HepG2 (cell line): ENCODE data around the gene ABCC10. TPM values are rescaled to one million over a fixed set of nuclear protein-coding genes. Genes with fewer than 3 reads are reported as not detected.
A peak's percentile ranks its signal among the peaks of the same experiment; 100 is the strongest.

Experiments
- ATAC-seq: fragments of 200-7000 bp; cut with Tn5 transposase; 3 replicates; pipeline ENCODE4 v1.9.1; 2020; ENCODE audit warnings: mild to moderate bottlenecking, moderate library complexity
- BruUV-seq: library from RNA; stranded (reverse); fragments of 400-500 nt; replicated peaks from 2 replicates; lab custom pipeline; 2021; lab: Mats Ljungman, UMichigan
- CTCF ChIA-PET: fragments of 300-600 bp; formaldehyde crosslinking; extraction: SDS; loops from one replicate; lab custom pipeline; 2021; ENCODE audit warnings: low total read pairs, inconsistent platforms, low intra/inter-chr PET ratio; lab: Yijun Ruan, JAX
- POLR2A ChIA-PET: fragments of 350-600 bp; sonication (Branson Sonifier 250); formaldehyde crosslinking; loops from one replicate; lab custom pipeline; 2020; ENCODE audit warnings: antibody characterized with exemption, inconsistent platforms; lab: Yijun Ruan, JAX
- DNase-seq: peaks from one replicate; pipeline ENCODE4 v3.0.0-alpha.2; 2015; ENCODE audit warnings: low spot score
- FAIRE-seq: peaks from 3 replicates; lab custom pipeline; 2011; peaks lifted over from hg19 to GRCh38; lab: Jason Lieb, UNC
- H2AFZ ChIP-seq: one replicate; pipeline ENCODE4 v1.6.1; 2011; ENCODE audit warnings: low read length, inconsistent platforms
- H3K27ac ChIP-seq: fragments of 300-600 bp; 3 replicates; pipeline ENCODE4 v1.8.0; 2011; ENCODE audit warnings: mixed run types, mild to moderate bottlenecking, mixed read lengths, low read length, inconsistent platforms; ENCODE audit not compliant: insufficient read depth; ENCODE audit errors: extremely low read length
- H3K27me3 ChIP-seq, 2 experiments: fragments of 200-600 bp in 1 of 2; 2 replicates in 1 of 2; 3 replicates in 1 of 2; pipeline versions ENCODE4 v1.6.0 to v1.8.0; 2011; ENCODE audit warnings: low read length in 2 of 2, mild to moderate bottlenecking in 2 of 2, moderate library complexity in 2 of 2, inconsistent platforms in 1 of 2; ENCODE audit not compliant: insufficient read depth in 2 of 2, control insufficient read depth in 1 of 2
- H3K36me3 ChIP-seq, 2 experiments: fragments of 200-600 bp in 1 of 2; replicated peaks in 1 of 2; 2 replicates in 1 of 2; 3 replicates in 1 of 2; pipeline versions ENCODE4 v1.5.1 to v1.8.0; 2011; ENCODE audit warnings: low read length in 2 of 2, inconsistent platforms in 1 of 2; ENCODE audit not compliant: insufficient read depth in 2 of 2, control insufficient read depth in 1 of 2
- H3K4me1 ChIP-seq: 2 replicates; pipeline ENCODE4 v1.5.1; 2012; ENCODE audit warnings: low read length, inconsistent platforms; ENCODE audit not compliant: insufficient read depth
- H3K4me2 ChIP-seq: 2 replicates; pipeline ENCODE4 v1.6.0; 2011; ENCODE audit warnings: low read depth, low read length, inconsistent platforms
- H3K4me3 ChIP-seq, 3 experiments: fragments of 200-600 bp in 1 of 3; sonication (generic), shearing (Covaris generic) in 1 of 3; replicated peaks in 1 of 3; 2 replicates each; pipeline ENCODE4 v1.5.1; 2011 to 2016; ENCODE audit warnings: low read length in 3 of 3, inconsistent platforms in 2 of 3, low read depth in 2 of 3, mild to moderate bottlenecking in 2 of 3, control low read depth in 1 of 3, mixed read lengths in 1 of 3; ENCODE audit not compliant: insufficient read depth in 1 of 3
- H3K79me2 ChIP-seq: one replicate; pipeline ENCODE4 v1.6.1; 2011; ENCODE audit warnings: low read length, inconsistent platforms; ENCODE audit not compliant: insufficient read depth
- H3K9ac ChIP-seq: 2 replicates; pipeline ENCODE4 v1.6.0; 2011; ENCODE audit warnings: mild to moderate bottlenecking, low read depth, low read length, inconsistent platforms; ENCODE audit not compliant: insufficient read depth
- H3K9me3 ChIP-seq: 2 replicates; pipeline ENCODE4 v1.5.1; 2012; ENCODE audit warnings: mild to moderate bottlenecking, low read length
- H4K20me1 ChIP-seq: 2 replicates; pipeline ENCODE4 v1.6.0; 2011; ENCODE audit warnings: inconsistent platforms, mild to moderate bottlenecking, low read length, moderate library complexity; ENCODE audit not compliant: insufficient read depth
- USF2 ChIP-seq, 2 experiments: sonication (generic) in 1 of 2; formaldehyde crosslinking in 1 of 2; IDR thresholded peaks; 2 replicates each; pipeline versions ENCODE4 v1.5.1 to v1.6.1; 2011 to 2020; ENCODE audit warnings: borderline replicate concordance in 1 of 2, low read depth in 1 of 2, low read length in 1 of 2, mild to moderate bottlenecking in 1 of 2, missing genetic modification reagents in 1 of 2, moderate library complexity in 1 of 2
- ZMAT3 ChIP-seq: sonication (generic); formaldehyde crosslinking; conservative IDR thresholded peaks from 2 replicates; pipeline ENCODE4 v1.7.0; 2021; ENCODE audit warnings: missing genetic modification reagents
- ZNF136 ChIP-seq: sonication (generic); formaldehyde crosslinking; IDR thresholded peaks from 2 replicates; pipeline ENCODE4 v1.8.1; 2022; ENCODE audit warnings: low read depth, mild to moderate bottlenecking, moderate library complexity, missing genetic modification reagents
- ZNF7 ChIP-seq: IDR thresholded peaks from 2 replicates; pipeline ENCODE4 v1.6.1; 2016; ENCODE audit warnings: missing biosample characterization, missing genetic modification reagents
- whole genome bisulfite sequencing: methylation state at CpG from one replicate; pipeline ENCODE4 v1.1.6; 2017; ENCODE audit warnings: low lambda C conversion rate; 5-methylcytosine and 5-hydroxymethylcytosine counted together
- in situ Hi-C: cut with HindIII; loops from 2 replicates; pipeline ENCODE4 v1.10.0; 2017; ENCODE audit warnings: low pct_unique_long_range_greater_than_20kb; ENCODE audit not compliant: extremely low pct_ligation_motif_present
- intact Hi-C: fragments of 100-400 bp; cut with micrococcal nuclease; formaldehyde crosslinking; loops from one replicate; pipeline ENCODE4 v1.10.0; 2022; ENCODE audit not compliant: unreplicated experiment
- polyA plus RNA-seq, 8 experiments: library from polyadenylated mRNA; depleted of rRNA in 3 of 8; stranded (reverse) in 7 of 8; unstranded in 1 of 8; fragments of >200 nt; fragmentation: Illumina TruSeq in 4 of 8; extraction: Trizol in 4 of 8; gene quantifications; 2 replicates each; pipeline versions ENCODE4 v1.2.1 to v1.2.3, GENCODE V29; 2011 to 2016; ENCODE audit warnings: low read depth in 4 of 8, missing spikeins in 1 of 8, mixed read lengths in 1 of 8; ENCODE audit not compliant: insufficient read depth in 1 of 8
- total RNA-seq, 5 experiments: library from RNA; depleted of rRNA; stranded (reverse); fragments of >200 nt; fragmentation: Illumina TruSeq; extraction: Trizol; gene quantifications; 2 replicates each; pipeline ENCODE4 v1.2.3, GENCODE V29; 2016; ENCODE audit warnings: low read depth in 1 of 5
- TF ChIP-seq, protein P1 (sequence below): IDR thresholded peaks from 2 replicates; pipeline ENCODE4 v1.6.1; 2016; ENCODE audit warnings: missing genetic modification reagents, missing compliant biosample characterization

The ABCC10 gene
- total and polyA plus RNA-seq, 2 of the 13 experiments (the other 11 are each of a cell fraction or from before 2014, with no cell fraction given), result 16.0 to 24.3 TPM

- TF ChIP-seq USF2 (IDR thresholded peaks at IDR 0.05; ENCODE audit: low read depth, low read length) (no peak), USF2 (CRISPR knock-in tag; IDR thresholded peaks at IDR 0.05; ENCODE audit: borderline replicate concordance) (no peak), ZNF136 (CRISPR knock-in tag) (no peak)
Measured at GRCh38 chr6:43386492-43386891, 40.8 kb upstream of the ABCC10 start (continued).

DNA sequence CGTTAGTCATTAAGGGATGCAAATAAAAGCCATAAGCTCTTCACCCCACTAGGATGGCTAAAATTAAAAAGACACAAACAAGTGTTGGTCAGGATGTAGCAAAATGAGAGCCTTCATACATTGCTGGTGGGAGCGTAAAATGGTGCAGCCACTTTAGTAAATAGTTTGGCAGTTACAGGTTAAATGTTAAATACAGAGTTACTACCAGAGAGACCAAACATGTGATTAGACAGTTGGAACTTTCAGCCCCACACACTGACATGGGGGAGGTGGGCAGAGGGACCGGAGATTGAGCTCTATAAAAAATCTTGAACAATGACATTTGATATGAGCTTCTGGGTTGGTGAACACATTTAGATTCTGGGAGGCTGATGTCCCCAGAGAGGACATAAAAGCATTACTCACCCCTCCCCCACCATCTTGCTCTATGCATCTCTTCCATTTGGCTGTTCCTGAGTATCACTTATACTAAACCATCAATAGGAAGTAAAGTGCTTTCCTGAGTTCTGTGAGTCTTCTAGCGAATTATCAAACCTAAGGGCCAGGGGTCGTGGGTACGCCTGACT, 37.5 kb upstream of the ABCC10 start:
- ATAC-seq (no peak), DNase-seq (no peak), FAIRE-seq (no peak)
- no peak overlapping the region for H2AFZ ChIP-seq
- no peak overlapping the region for H3K4me2 ChIP-seq
- no peaks in the 10 kb centered on the region for H3K36me3 ChIP-seq
- no peak overlapping the region for H3K4me3 ChIP-seq
- no peak overlapping the region for H3K9ac ChIP-seq
- WGBS, result 48% methylated on average over 6 of the region's 6 CpGs
- H3K79me2 ChIP-seq, result no peaks in the 10 kb centered on the region
- peaks cover 4 to 49% of the 10 kb centered on the region in 2 experiments; a peak in 4 of 5 replicates for H3K27me3 ChIP-seq
- intact Hi-C loops, result loop anchor here (5.0 kb wide), 1 partner anchor 117 kb away; no protein-coding TSS in a partner anchor
- H3K4me1 ChIP-seq, result peaks cover 13% of the 10 kb centered on the region
- BruUV-seq, result no TSS peak
- ChIA-PET POLR2A (no interaction called here), CTCF (no interaction called here)
- in situ Hi-C loops, result no loop called here
- no peaks in the 10 kb centered on the region for H3K9me3 ChIP-seq
- no peak overlapping the region for H3K27ac ChIP-seq
- no peaks in the 10 kb centered on the region for H4K20me1 ChIP-seq
- TF ChIP-seq ZNF7 (CRISPR knock-in tag) (peak; percentile 40; the same call in 1 of the 2 replicates), ZMAT3 (CRISPR knock-in tag) (no peak)
- TF ChIP-seq, protein P1, sequence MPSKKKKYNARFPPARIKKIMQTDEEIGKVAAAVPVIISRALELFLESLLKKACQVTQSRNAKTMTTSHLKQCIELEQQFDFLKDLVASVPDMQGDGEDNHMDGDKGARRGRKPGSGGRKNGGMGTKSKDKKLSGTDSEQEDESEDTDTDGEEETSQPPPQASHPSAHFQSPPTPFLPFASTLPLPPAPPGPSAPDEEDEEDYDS (CRISPR knock-in tag), result no peak
